OCI-LY3 (cell line): Measurements from ENCODE around the gene DRC3.
"Not testable (repeated sequence)": the region's sequence is repeated elsewhere in the genome, so short reads cannot be mapped to it uniquely, and the experiment has no call there.

Experiments
- H2AFZ ChIP-seq: fragments of 200-600, 300-600 bp; shearing (Covaris generic); 2 replicates; pipeline ENCODE4 v1.6.0; 2014; ENCODE audit warnings: antibody characterized with exemption, low read depth, low read length
- H3K27ac ChIP-seq: fragments of 200-600, 300-600 bp; sonication (generic); 2 replicates; pipeline ENCODE4 v1.5.1; 2014; ENCODE audit warnings: mild to moderate bottlenecking, low read length, moderate library complexity, mixed read lengths
- H3K27me3 ChIP-seq: fragments of 200-600, 300-600 bp; sonication (generic); 2 replicates; pipeline ENCODE4 v1.6.1; 2014; ENCODE audit warnings: low read depth, low read length, mixed read lengths
- H3K36me3 ChIP-seq: fragments of 200-600, 300-600 bp; sonication (generic); replicated peaks from 2 replicates; pipeline ENCODE3; 2014; ENCODE audit warnings: low read depth, low read length, mixed read lengths
- H3K4me1 ChIP-seq: fragments of 300-600, 200-600 bp; sonication (generic); 2 replicates; pipeline ENCODE4 v1.6.1; 2014; ENCODE audit warnings: low read length, mixed read lengths
- H3K4me2 ChIP-seq: fragments of 200-600, 300-600 bp; sonication (generic); 2 replicates; pipeline ENCODE4 v1.6.1; 2014; ENCODE audit warnings: low read length, mixed read lengths
- H3K4me3 ChIP-seq: fragments of 300-600, 200-600 bp; sonication (generic); 2 replicates; pipeline ENCODE4 v1.5.1; 2014; ENCODE audit warnings: antibody characterized with exemption, mild to moderate bottlenecking, low read length, moderate library complexity
- H3K79me2 ChIP-seq: fragments of 300-600, 200-600 bp; shearing (Covaris generic); 2 replicates; pipeline ENCODE4 v1.6.1; 2014; ENCODE audit warnings: mild to moderate bottlenecking, low read length, mixed read lengths
- H3K9ac ChIP-seq: fragments of 300-600, 200-600 bp; shearing (Covaris generic); 2 replicates; pipeline ENCODE4 v1.6.0; 2014; ENCODE audit warnings: mild to moderate bottlenecking, low read length, moderate library complexity
- H3K9me3 ChIP-seq: fragments of 200-600, 300-600 bp; shearing (Covaris generic); 2 replicates; pipeline ENCODE4 v1.6.1; 2014; ENCODE audit warnings: low read length, mixed read lengths; ENCODE audit not compliant: insufficient read depth
- H4K20me1 ChIP-seq: fragments of 200-600, 300-600 bp; sonication (generic); 2 replicates; pipeline ENCODE4 v1.6.1; 2016; ENCODE audit warnings: low read length, mixed read lengths; ENCODE audit not compliant: insufficient read depth
- EZH2phosphoT487 ChIP-seq: fragments of 200-600 bp; shearing (Covaris generic); IDR thresholded peaks from 2 replicates; pipeline ENCODE4 v1.6.1; 2018; ENCODE audit warnings: antibody characterized with exemption, mixed run types, low read depth
- TF ChIP-seq, protein P1 (sequence below): fragments of 200-600, 300-600 bp; sonication (generic); IDR thresholded peaks from 2 replicates; pipeline ENCODE4 v1.5.1; 2014; ENCODE audit warnings: antibody characterized with exemption, low read length, low read depth

DRC3 gene

DNA sequence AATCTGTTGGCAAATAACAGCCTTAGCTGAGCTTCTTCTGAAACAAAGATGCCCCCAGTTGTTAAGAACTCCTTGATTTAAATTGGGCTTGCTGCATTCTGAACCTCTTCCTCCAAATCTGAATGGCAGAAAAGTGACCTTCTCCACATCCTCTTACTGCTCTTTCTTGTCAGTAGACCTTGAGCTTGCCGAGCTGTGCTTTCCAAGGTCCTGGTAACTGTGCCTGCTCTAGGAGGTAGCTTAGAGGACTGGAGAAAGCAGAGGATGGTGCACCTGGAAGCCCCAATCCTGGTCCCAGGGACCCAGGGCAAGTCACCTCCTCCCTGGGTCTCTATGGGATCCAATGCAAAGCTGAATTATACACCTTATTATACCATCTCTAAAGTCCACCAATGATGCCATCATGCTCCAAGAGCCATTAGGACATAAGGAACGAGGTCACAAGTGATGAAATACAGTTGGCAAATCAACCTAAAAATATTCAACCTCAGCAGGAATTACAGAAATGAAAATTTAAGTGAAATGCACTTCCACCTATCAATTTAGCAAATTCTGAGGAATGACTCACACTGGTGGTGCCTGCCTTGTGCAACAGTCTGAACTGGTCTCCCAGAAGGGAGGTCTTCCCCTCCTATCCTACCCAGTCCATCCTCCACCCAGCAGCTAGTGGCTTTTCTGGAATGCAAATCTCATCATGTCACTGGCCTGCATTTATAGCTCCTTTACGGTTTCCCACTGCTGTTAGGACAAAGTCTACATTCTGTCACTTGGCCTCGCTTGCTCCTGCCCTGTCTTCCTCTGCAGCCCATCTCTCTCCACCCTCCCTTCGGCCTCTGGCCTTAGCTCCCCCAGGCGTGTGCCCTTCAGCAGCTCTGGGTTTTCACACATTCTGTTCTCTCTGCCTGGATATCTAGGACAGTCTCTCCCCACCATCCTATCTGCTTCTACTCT is 37.1 kb upstream of the DRC3 start:
- H3K27ac ChIP-seq = no peak overlapping the region
- H3K4me1 ChIP-seq = peaks cover 5% of the 10 kb centered on the region
- no peaks in the 10 kb centered on the region for H3K27me3 ChIP-seq
- no peak overlapping the region for H3K4me3 ChIP-seq
- H3K4me2 ChIP-seq = no peak overlapping the region
- H2AFZ ChIP-seq = no peak overlapping the region
- H3K36me3 ChIP-seq = no peaks in the 10 kb centered on the region
- no peaks in the 10 kb centered on the region for H3K9me3 ChIP-seq
- H3K9ac ChIP-seq = no peak overlapping the region
- H4K20me1 ChIP-seq = no peaks in the 10 kb centered on the region
- no peak for TF ChIP-seq EZH2phosphoT487
- TF ChIP-seq, protein P1, sequence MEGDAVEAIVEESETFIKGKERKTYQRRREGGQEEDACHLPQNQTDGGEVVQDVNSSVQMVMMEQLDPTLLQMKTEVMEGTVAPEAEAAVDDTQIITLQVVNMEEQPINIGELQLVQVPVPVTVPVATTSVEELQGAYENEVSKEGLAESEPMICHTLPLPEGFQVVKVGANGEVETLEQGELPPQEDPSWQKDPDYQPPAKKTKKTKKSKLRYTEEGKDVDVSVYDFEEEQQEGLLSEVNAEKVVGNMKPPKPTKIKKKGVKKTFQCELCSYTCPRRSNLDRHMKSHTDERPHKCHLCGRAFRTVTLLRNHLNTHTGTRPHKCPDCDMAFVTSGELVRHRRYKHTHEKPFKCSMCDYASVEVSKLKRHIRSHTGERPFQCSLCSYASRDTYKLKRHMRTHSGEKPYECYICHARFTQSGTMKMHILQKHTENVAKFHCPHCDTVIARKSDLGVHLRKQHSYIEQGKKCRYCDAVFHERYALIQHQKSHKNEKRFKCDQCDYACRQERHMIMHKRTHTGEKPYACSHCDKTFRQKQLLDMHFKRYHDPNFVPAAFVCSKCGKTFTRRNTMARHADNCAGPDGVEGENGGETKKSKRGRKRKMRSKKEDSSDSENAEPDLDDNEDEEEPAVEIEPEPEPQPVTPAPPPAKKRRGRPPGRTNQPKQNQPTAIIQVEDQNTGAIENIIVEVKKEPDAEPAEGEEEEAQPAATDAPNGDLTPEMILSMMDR = no peak
- no peaks in the 10 kb centered on the region for H3K79me2 ChIP-seq

DNA sequence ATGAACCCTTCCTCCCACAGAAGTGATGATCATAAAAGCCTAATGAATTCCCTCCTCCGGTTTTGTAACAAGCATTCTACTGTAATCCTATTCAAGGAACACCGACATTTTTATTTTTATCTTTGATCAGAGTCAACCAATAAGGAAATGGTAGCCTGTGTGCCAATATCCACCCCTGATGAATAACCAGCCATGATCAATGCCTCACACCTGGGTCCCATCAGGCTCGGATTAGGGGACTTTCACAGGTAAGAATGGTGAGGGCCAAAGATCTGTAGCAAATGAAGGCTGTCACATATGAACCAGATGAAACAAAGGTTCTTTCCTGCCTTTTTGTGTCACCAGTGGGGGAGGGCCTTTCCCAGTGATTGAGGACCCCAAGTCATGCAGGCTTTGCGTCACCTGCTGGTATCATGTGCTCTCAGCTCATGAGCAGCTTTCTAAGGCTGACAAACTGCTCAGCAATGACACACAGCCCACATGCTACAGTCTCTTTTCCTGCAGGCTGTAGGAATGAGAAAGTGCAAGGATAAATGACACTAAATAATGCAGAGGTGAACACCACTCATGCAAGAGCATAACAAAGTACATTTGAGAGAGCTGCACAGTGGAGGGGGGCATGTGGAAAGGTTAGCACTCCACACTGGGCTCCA is 35.3 kb upstream of the DRC3 start:
- Histone ChIP-seq H3K79me2 (no peaks in the 10 kb centered on the region), H2AFZ (no peak overlapping the region), H3K27ac (no peak overlapping the region), H4K20me1 (no peaks in the 10 kb centered on the region), H3K4me1 (peaks cover 5% of the 10 kb centered on the region), H3K4me2 (no peak overlapping the region), H3K36me3 (no peaks in the 10 kb centered on the region), H3K9me3 (no peaks in the 10 kb centered on the region), H3K4me3 (no peak overlapping the region), H3K27me3 (no peaks in the 10 kb centered on the region), H3K9ac (no peak overlapping the region)
- no peak for TF ChIP-seq EZH2phosphoT487
- TF ChIP-seq, protein P1 = no peak

DNA sequence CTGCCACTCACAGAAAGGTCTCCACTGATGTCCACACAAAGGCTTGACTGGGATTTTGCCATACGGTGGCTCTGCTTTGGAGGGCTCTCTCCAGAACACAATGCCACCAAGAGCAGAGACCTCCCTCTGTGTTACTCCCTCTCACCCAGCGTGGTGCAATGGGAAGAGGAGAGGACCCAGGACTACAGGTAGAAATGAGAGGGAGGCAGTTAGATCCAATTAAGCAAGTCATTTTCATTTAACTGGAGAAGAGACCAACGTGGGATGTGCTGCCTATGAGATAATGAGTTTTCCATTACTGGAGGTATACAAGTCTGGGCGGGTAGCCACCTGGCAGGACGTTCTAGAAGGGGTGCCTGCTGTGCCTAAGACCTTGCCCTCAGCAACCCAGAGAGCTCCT is 34.7 kb upstream of the DRC3 start:
- Histone ChIP-seq H3K4me1 (peaks cover 5% of the 10 kb centered on the region), H3K36me3 (no peaks in the 10 kb centered on the region), H2AFZ (no peak overlapping the region), H3K9ac (no peak overlapping the region), H3K4me2 (no peak overlapping the region), H4K20me1 (no peaks in the 10 kb centered on the region), H3K27me3 (no peaks in the 10 kb centered on the region), H3K79me2 (no peaks in the 10 kb centered on the region), H3K27ac (no peak overlapping the region), H3K4me3 (no peak overlapping the region), H3K9me3 (no peaks in the 10 kb centered on the region)
- TF ChIP-seq, protein P1 = no peak
- TF ChIP-seq EZH2phosphoT487 = no peak

DNA sequence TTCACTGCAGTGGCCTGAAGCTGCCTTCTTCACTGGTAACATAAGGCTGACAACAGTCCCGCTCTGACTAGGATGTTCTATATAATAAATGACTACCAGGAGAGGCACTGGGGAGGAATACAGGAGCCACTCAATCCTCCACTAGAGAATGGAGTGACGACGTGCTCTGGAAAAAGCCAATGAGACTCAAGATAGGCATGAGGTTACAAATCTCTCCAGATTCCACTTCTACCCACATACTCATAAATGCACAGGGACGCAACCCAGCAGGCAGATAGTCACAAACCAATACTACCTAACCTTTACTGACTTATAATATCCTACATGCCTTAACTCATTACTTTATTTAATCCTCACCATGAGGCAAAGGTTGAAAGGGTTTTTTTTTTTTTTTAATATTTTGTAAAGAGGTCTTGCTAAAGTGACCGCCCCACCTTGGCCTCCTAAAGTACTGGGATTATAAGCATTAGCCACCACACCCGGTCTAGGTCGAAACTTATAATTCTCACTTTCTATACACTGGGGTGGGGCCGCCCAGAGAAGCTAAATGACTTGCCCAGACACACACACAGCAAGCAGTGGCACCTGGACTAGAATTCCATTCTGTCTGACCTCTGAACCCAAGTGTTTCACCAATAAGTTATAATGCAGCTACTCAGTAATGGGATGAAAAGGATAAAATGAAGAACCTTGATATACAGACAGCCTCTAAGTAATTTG is 34.1 kb upstream of the DRC3 start:
- no peak overlapping the region for H3K4me3 ChIP-seq
- no peaks in the 10 kb centered on the region for H4K20me1 ChIP-seq
- peaks cover 5% of the 10 kb centered on the region for H3K4me1 ChIP-seq
- H3K9ac ChIP-seq = no peak overlapping the region
- H3K4me2 ChIP-seq = no peak overlapping the region
- no peaks in the 10 kb centered on the region for H3K79me2 ChIP-seq
- no peaks in the 10 kb centered on the region for H3K27me3 ChIP-seq
- no peaks in the 10 kb centered on the region for H3K36me3 ChIP-seq
- no peak overlapping the region for H2AFZ ChIP-seq
- no peak overlapping the region for H3K27ac ChIP-seq
- TF ChIP-seq, protein P1 = no peak
- no peak for TF ChIP-seq EZH2phosphoT487
- no peaks in the 10 kb centered on the region for H3K9me3 ChIP-seq

DNA sequence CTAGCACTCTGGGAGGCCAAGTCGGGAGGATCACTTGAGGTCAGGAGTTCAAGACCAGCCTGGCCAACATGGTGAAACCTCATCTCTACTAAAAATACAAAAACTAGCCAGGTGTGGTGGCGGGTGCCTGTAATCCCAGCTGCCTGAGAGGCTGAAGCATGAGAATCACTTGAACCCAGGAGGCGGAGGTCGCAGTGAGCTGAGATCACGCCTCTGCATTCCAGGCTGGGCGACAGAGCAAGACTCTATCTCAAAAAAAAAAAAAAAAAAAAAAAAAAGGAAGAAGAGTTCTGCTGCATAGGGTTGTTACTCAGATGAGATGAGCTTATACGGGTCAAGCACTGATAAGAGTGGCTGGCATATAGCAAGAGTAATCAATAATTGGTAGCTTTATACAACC is 32.7 kb upstream of the DRC3 start:
- not testable (repeated sequence) for H3K4me3 ChIP-seq, H3K36me3 ChIP-seq, H3K27ac ChIP-seq, H3K9ac ChIP-seq, H3K4me2 ChIP-seq, H3K79me2 ChIP-seq, H2AFZ ChIP-seq, H4K20me1 ChIP-seq, H3K27me3 ChIP-seq, H3K4me1 ChIP-seq, H3K9me3 ChIP-seq
